ENCODE results near the gene HPN.

GRCh38 chr19:35081201-35081600 is 39.7 kb downstream of the HPN start:
- TF ChIP-seq POLR2A (IDR thresholded peaks at IDR 0.05) (no peak), CTCF (IDR thresholded peaks at IDR 0.05) (no peak)
